ENCODE results near the gene LSM14B. TPM values are rescaled to one million over a fixed set of nuclear protein-coding genes. Genes with fewer than 3 reads are reported as not detected.

The LSM14B gene
- total RNA-seq, 6 experiments from 2014 or later, result 40.4 to 42.7 (median 40.9) TPM

GRCh38 chr20:62135573-62136266, 13.4 kb downstream of the LSM14B start:
- DNase-seq, result no peak
- H3K4me1 Mint-ChIP-seq (ENCODE audit: low read depth), result peaks cover 12% of the 10 kb centered on the region
- H3K9me3 Mint-ChIP-seq, result no peaks in the 10 kb centered on the region
- peaks cover 7% of the 10 kb centered on the region; the same call in 1 of the 2 replicates for H3K27me3 Mint-ChIP-seq (ENCODE audit: insufficient read depth)
- H3K36me3 Mint-ChIP-seq (ENCODE audit: low read depth), result peaks cover 57% of the 10 kb centered on the region
- H3K4me3 Mint-ChIP-seq, result no peak overlapping the region
- no peak for TF ChIP-seq CTCF (IDR thresholded peaks at IDR 0.05)
- no peak overlapping the region for H3K27ac Mint-ChIP-seq

- peak; percentile 89 for TF ChIP-seq CTCF (IDR thresholded peaks at IDR 0.05)
- H3K27me3 Mint-ChIP-seq (ENCODE audit: insufficient read depth), result peaks cover 7% of the 10 kb centered on the region; the same call in 1 of the 2 replicates
- no peaks in the 10 kb centered on the region for H3K9me3 Mint-ChIP-seq
- H3K4me3 Mint-ChIP-seq, result no peak overlapping the region
- DNase-seq, result no peak
- H3K4me1 Mint-ChIP-seq (ENCODE audit: low read depth), result peaks cover 19% of the 10 kb centered on the region
- peaks cover 52% of the 10 kb centered on the region for H3K36me3 Mint-ChIP-seq (ENCODE audit: low read depth)
- peak overlapping the region; percentile 28; the same call in 1 of the 2 replicates for H3K27ac Mint-ChIP-seq
These were observed 14.2 kb downstream of the LSM14B start for GRCh38 chr20:62136283-62137091.

- DNase-seq, result no peak
- H3K27me3 Mint-ChIP-seq (ENCODE audit: insufficient read depth), result peaks cover 11% of the 10 kb centered on the region
- H3K36me3 Mint-ChIP-seq (ENCODE audit: low read depth), result peaks cover 52% of the 10 kb centered on the region
- peak; percentile 50 for TF ChIP-seq CTCF (IDR thresholded peaks at IDR 0.05)
- H3K27ac Mint-ChIP-seq, result peak overlapping the region; percentile 28; the same call in 1 of the 2 replicates
- peaks cover 25% of the 10 kb centered on the region for H3K4me1 Mint-ChIP-seq (ENCODE audit: low read depth)
- H3K9me3 Mint-ChIP-seq, result no peaks in the 10 kb centered on the region
- no peak overlapping the region for H3K4me3 Mint-ChIP-seq
These were observed 14.8 kb downstream of the LSM14B start for GRCh38 chr20:62137092-62137384.

GRCh38 chr20:62137478-62138203, 15.4 kb downstream of the LSM14B start:
- Mint-ChIP-seq H3K27me3 (ENCODE audit: insufficient read depth) (peaks cover 12% of the 10 kb centered on the region), H3K4me1 (ENCODE audit: low read depth) (peaks cover 25% of the 10 kb centered on the region), H3K4me3 (no peak overlapping the region), H3K36me3 (ENCODE audit: low read depth) (peaks cover 50% of the 10 kb centered on the region), H3K27ac (peak overlapping the region; percentile 68), H3K9me3 (no peaks in the 10 kb centered on the region)
- TF ChIP-seq CTCF (IDR thresholded peaks at IDR 0.05), result no peak
- DNase-seq, result no peak

- Mint-ChIP-seq H3K36me3 (ENCODE audit: low read depth) (peaks cover 50% of the 10 kb centered on the region), H3K4me3 (peak overlapping the region; percentile 30; the same call in 1 of the 2 replicates), H3K27ac (peak overlapping the region; percentile 68; the same call in 1 of the 2 replicates), H3K27me3 (ENCODE audit: insufficient read depth) (peaks cover 12% of the 10 kb centered on the region), H3K4me1 (ENCODE audit: low read depth) (peaks cover 25% of the 10 kb centered on the region), H3K9me3 (no peaks in the 10 kb centered on the region)
- TF ChIP-seq CTCF (IDR thresholded peaks at IDR 0.05), result no peak
- DNase-seq, result no peak
These were observed 15.9 kb downstream of the LSM14B start for GRCh38 chr20:62138204-62138543.

Data from HFFc6 (cell line).